HEK293 (cell line): ENCODE data around the gene SKA2.

Experiments used
- CTCF ChIA-PET: fragments of 350-600 bp; formaldehyde crosslinking; extraction: SDS; loops from one replicate; lab custom pipeline; 2021; ENCODE audit warnings: antibody characterized with exemption; lab: Yijun Ruan, JAX
- POLR2A ChIA-PET: fragments of 300-600 bp; formaldehyde crosslinking; extraction: SDS; loops from one replicate; lab custom pipeline; 2020; ENCODE audit warnings: antibody characterized with exemption, inconsistent platforms; lab: Yijun Ruan, JAX
- H3K27ac ChIP-seq: fragments of 200-500 bp; sonication (Bioruptor generic); 2 replicates; pipeline ENCODE4 v1.5.1; 2014; ENCODE audit warnings: low read depth, low read length, control low read depth, inconsistent platforms; ENCODE audit errors: extremely low read depth
- H3K36me3 ChIP-seq, 2 experiments: fragments of 200-500 bp in 1 of 2; sonication (Bioruptor generic) in 1 of 2; 1 replicate in 1 of 2; 2 replicates in 1 of 2; pipeline ENCODE4 v1.5.1; 2014 to 2017; ENCODE audit warnings: inconsistent platforms in 2 of 2, low read length in 2 of 2; ENCODE audit not compliant: control insufficient read depth in 2 of 2, insufficient read depth in 1 of 2
- H3K4me1 ChIP-seq: fragments of 200-500 bp; sonication (Bioruptor generic); 2 replicates; pipeline ENCODE4 v1.5.1; 2014; ENCODE audit warnings: mild to moderate bottlenecking, low read length, inconsistent platforms; ENCODE audit not compliant: control insufficient read depth, insufficient read depth
- H3K4me3 ChIP-seq: 2 replicates; pipeline ENCODE4 v1.5.1; 2011; ENCODE audit warnings: low read depth, mild to moderate bottlenecking, control low read depth, low read length, moderate library complexity
- H3K9me3 ChIP-seq: fragments of 200-500 bp; sonication (Bioruptor generic); 2 replicates; pipeline ENCODE4 v1.5.1; 2014; ENCODE audit warnings: low read depth, low read length, inconsistent platforms; ENCODE audit not compliant: control insufficient read depth, insufficient read depth
- HIC1 ChIP-seq: fragments of 450-650 bp; formaldehyde crosslinking; IDR thresholded peaks from 2 replicates; pipeline ENCODE4 v1.5.1; 2016; ENCODE audit warnings: missing biosample characterization, missing genetic modification characterization
- KLF17 ChIP-seq: fragments of 450-650 bp; formaldehyde crosslinking; IDR thresholded peaks from 2 replicates; pipeline ENCODE4 v1.5.1; 2016; ENCODE audit warnings: missing biosample characterization, missing genetic modification characterization
- YY1 ChIP-seq: fragments of 450-650 bp; formaldehyde crosslinking; IDR thresholded peaks from 2 replicates; pipeline ENCODE4 v1.5.1; 2018; ENCODE audit warnings: missing biosample characterization, missing genetic modification characterization
- ZBTB17 ChIP-seq: fragments of 450-650 bp; formaldehyde crosslinking; IDR thresholded peaks from 2 replicates; pipeline ENCODE4 v1.5.1; 2016; ENCODE audit warnings: missing biosample characterization, missing genetic modification characterization
- ZBTB44 ChIP-seq: fragments of 450-650 bp; IDR thresholded peaks from 2 replicates; pipeline ENCODE4 v1.5.1; 2018; ENCODE audit warnings: missing biosample characterization, mild to moderate bottlenecking, missing genetic modification characterization
- ZFP69B ChIP-seq: fragments of 450-650 bp; formaldehyde crosslinking; IDR thresholded peaks from 2 replicates; pipeline ENCODE4 v1.5.1; 2016; ENCODE audit warnings: missing biosample characterization, missing genetic modification characterization
- ZNF112 ChIP-seq: fragments of 450-650 bp; formaldehyde crosslinking; IDR thresholded peaks from 2 replicates; pipeline ENCODE4 v1.5.0; 2017; ENCODE audit warnings: missing biosample characterization, missing genetic modification characterization
- ZNF157 ChIP-seq: fragments of 450-650 bp; formaldehyde crosslinking; IDR thresholded peaks from 2 replicates; pipeline ENCODE4 v1.5.1; 2016; ENCODE audit warnings: missing biosample characterization, missing genetic modification characterization
- ZNF18 ChIP-seq: fragments of 450-650 bp; formaldehyde crosslinking; IDR thresholded peaks from 2 replicates; pipeline ENCODE4 v1.5.1; 2016; ENCODE audit warnings: missing biosample characterization, missing genetic modification characterization
- ZNF239 ChIP-seq: fragments of 450-650 bp; formaldehyde crosslinking; IDR thresholded peaks from 2 replicates; pipeline ENCODE4 v1.5.1; 2016; ENCODE audit warnings: missing biosample characterization, missing genetic modification characterization
- ZNF280C ChIP-seq: fragments of 450-650 bp; formaldehyde crosslinking; IDR thresholded peaks from 2 replicates; pipeline ENCODE4 v1.5.1; 2016; ENCODE audit warnings: missing biosample characterization, missing genetic modification characterization
- ZNF335 ChIP-seq: fragments of 450-650 bp; formaldehyde crosslinking; conservative IDR thresholded peaks from 2 replicates; pipeline ENCODE4 v1.5.1; 2016; ENCODE audit warnings: missing biosample characterization, missing genetic modification characterization
- ZNF473 ChIP-seq: fragments of 450-650 bp; formaldehyde crosslinking; IDR thresholded peaks from 2 replicates; pipeline ENCODE4 v1.5.1; 2017; ENCODE audit warnings: missing biosample characterization, missing genetic modification characterization
- ZNF600 ChIP-seq: fragments of 450-650 bp; formaldehyde crosslinking; IDR thresholded peaks from 2 replicates; pipeline ENCODE4 v1.5.1; 2016; ENCODE audit warnings: missing biosample characterization, missing genetic modification characterization
- ZNF623 ChIP-seq: fragments of 450-650 bp; formaldehyde crosslinking; IDR thresholded peaks from 2 replicates; pipeline ENCODE4 v1.5.1; 2016; ENCODE audit warnings: missing biosample characterization, missing genetic modification characterization
- ZNF660 ChIP-seq: fragments of 450-650 bp; IDR thresholded peaks from 2 replicates; pipeline ENCODE4 v1.5.1; 2018; ENCODE audit warnings: missing biosample characterization, mild to moderate bottlenecking, missing genetic modification characterization
- ZNF830 ChIP-seq: fragments of 450-650 bp; IDR thresholded peaks from 2 replicates; pipeline ENCODE4 v1.5.0; 2018; ENCODE audit warnings: missing biosample characterization, missing genetic modification characterization, low read depth, mild to moderate bottlenecking, moderate library complexity
- ZSCAN30 ChIP-seq: fragments of 450-650 bp; IDR thresholded peaks from 2 replicates; pipeline ENCODE4 v1.5.1; 2018; ENCODE audit warnings: missing biosample characterization, mild to moderate bottlenecking, missing genetic modification characterization, moderate library complexity
- TF ChIP-seq, protein P1 (sequence below): fragments of 450-650 bp; formaldehyde crosslinking; IDR thresholded peaks from 2 replicates; pipeline ENCODE4 v1.5.1; 2016; ENCODE audit warnings: missing biosample characterization, missing genetic modification characterization
- TF ChIP-seq, protein P2 (sequence below): fragments of 450-650 bp; formaldehyde crosslinking; IDR thresholded peaks from 2 replicates; pipeline ENCODE4 v1.5.1; 2016; ENCODE audit warnings: missing biosample characterization, missing genetic modification characterization

Gene SKA2

DNA sequence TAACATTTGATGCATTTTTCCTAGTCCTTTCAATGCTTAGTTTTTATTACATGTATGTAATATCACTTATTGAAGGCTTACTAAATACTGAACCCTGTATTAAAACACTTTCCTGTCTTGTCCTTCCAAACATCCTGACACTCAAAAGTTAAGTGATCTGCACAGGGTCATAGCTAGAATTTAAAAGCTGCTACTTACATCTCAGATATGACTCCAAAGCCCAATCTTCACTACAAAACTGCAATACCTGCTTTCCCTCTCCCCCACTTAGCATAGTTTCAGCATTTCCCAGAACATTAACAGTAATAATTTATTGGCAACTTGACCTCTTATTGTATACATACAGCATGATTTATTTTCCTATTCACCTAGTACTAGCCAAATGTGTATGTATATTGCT lies 44.0 kb downstream of the SKA2 start:
- CTCF ChIA-PET: no interaction called here
- Histone ChIP-seq H3K4me3 (no peak overlapping the region), H3K36me3 (peaks cover 30 to 52% of the 10 kb centered on the region in 2 experiments), H3K27ac (no peak overlapping the region), H3K4me1 (no peaks in the 10 kb centered on the region), H3K9me3 (no peaks in the 10 kb centered on the region)
- TF ChIP-seq ZNF157 (tag by site-specific recombination) (0 out of 2 replicates have a peak, but pooled peaks have one; percentile 34), ZFP69B (no peak)
- POLR2A ChIA-PET: no interaction called here

DNA sequence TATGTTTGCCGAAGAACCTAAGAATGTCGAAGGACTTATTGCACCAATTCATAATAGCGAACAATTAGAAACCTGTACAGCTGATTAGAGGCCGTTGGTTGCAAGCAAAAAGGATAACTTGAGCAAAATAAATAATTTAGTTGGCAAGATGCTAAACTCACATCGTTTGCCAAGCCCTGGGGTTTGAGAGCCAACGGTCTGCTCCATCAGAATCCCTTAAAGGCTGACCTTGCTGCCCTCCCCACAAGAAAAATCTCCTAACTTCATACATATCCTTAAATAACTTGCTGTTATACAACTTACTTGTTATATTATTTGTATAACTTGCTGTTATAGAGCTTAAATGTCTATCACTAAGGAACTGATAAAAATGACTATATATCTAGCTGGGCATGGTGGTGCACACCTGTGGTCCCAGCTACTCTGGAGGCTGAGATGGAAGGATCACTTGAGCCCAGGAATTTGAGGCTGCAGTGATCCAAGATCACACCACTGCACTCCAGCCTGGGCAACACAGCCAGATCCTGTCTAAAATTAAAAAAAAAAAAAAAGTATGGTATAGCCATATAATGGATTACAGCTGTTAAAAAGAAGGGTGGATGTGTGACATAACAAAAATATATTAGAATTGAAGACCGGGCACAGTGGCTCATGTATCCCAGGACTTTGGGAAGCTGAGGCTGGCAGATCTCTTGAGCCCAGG lies 46.4 kb downstream of the SKA2 start:
- Histone ChIP-seq H3K4me3 (no peak overlapping the region), H3K9me3 (no peaks in the 10 kb centered on the region), H3K36me3 (peaks cover 22 to 30% of the 10 kb centered on the region in 2 experiments), H3K4me1 (no peaks in the 10 kb centered on the region), H3K27ac (no peak overlapping the region)
- ChIA-PET POLR2A (interaction anchor here (0.7 to 1.4 kb wide), 2 partner anchors 22 to 47 kb away, joined by 3 to 4 read pairs; partner anchors contain the start of genes PRR11 and SKA2), CTCF (interaction anchor here (0.5 to 0.7 kb wide), 3 partner anchors 10 to 398 kb away, joined by 3 to 4 read pairs (median 3); no protein-coding TSS in a partner anchor)
- TF ChIP-seq ZSCAN30 (tag by site-specific recombination) (no peak), ZBTB17 (tag by site-specific recombination) (peak; percentile 10; the same call in 1 of the 2 replicates), ZNF18 (tag by site-specific recombination) (peak; percentile 70), ZNF623 (tag by site-specific recombination) (no peak), ZNF830 (tag by site-specific recombination) (no peak), ZNF600 (tag by site-specific recombination) (0 out of 2 replicates have a peak, but pooled peaks have one; percentile 22), HIC1 (tag by site-specific recombination) (no peak), ZNF335 (no peak), ZNF239 (tag by site-specific recombination) (no peak), YY1 (tag by site-specific recombination) (no peak), ZNF280C (no peak), KLF17 (tag by site-specific recombination) (no peak), ZNF112 (tag by site-specific recombination) (no peak), ZNF473 (no peak), ZBTB44 (tag by site-specific recombination) (peak; percentile 19; the same call in 1 of the 2 replicates), ZNF660 (tag by site-specific recombination) (0 out of 2 replicates have a peak, but pooled peaks have one; percentile 31)
- TF ChIP-seq, protein P1, sequence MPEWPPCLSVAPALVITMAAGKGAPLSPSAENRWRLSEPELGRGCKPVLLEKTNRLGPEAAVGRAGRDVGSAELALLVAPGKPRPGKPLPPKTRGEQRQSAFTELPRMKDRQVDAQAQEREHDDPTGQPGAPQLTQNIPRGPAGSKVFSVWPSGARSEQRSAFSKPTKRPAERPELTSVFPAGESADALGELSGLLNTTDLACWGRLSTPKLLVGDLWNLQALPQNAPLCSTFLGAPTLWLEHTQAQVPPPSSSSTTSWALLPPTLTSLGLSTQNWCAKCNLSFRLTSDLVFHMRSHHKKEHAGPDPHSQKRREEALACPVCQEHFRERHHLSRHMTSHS (tag by site-specific recombination): no peak
- TF ChIP-seq, protein P2, sequence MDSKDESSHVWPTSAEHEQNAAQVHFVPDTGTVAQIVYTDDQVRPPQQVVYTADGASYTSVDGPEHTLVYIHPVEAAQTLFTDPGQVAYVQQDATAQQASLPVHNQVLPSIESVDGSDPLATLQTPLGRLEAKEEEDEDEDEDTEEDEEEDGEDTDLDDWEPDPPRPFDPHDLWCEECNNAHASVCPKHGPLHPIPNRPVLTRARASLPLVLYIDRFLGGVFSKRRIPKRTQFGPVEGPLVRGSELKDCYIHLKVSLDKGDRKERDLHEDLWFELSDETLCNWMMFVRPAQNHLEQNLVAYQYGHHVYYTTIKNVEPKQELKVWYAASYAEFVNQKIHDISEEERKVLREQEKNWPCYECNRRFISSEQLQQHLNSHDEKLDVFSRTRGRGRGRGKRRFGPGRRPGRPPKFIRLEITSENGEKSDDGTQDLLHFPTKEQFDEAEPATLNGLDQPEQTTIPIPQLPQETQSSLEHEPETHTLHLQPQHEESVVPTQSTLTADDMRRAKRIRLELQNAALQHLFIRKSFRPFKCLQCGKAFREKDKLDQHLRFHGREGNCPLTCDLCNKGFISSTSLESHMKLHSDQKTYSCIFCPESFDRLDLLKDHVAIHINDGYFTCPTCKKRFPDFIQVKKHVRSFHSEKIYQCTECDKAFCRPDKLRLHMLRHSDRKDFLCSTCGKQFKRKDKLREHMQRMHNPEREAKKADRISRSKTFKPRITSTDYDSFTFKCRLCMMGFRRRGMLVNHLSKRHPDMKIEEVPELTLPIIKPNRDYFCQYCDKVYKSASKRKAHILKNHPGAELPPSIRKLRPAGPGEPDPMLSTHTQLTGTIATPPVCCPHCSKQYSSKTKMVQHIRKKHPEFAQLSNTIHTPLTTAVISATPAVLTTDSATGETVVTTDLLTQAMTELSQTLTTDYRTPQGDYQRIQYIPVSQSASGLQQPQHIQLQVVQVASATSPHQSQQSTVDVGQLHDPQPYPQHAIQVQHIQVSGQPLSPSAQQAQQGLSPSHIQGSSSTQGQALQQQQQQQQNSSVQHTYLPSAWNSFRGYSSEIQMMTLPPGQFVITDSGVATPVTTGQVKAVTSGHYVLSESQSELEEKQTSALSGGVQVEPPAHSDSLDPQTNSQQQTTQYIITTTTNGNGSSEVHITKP (tag by site-specific recombination): no peak
